ENCODE data around the gene CARNS1.

Gene CARNS1

DNA sequence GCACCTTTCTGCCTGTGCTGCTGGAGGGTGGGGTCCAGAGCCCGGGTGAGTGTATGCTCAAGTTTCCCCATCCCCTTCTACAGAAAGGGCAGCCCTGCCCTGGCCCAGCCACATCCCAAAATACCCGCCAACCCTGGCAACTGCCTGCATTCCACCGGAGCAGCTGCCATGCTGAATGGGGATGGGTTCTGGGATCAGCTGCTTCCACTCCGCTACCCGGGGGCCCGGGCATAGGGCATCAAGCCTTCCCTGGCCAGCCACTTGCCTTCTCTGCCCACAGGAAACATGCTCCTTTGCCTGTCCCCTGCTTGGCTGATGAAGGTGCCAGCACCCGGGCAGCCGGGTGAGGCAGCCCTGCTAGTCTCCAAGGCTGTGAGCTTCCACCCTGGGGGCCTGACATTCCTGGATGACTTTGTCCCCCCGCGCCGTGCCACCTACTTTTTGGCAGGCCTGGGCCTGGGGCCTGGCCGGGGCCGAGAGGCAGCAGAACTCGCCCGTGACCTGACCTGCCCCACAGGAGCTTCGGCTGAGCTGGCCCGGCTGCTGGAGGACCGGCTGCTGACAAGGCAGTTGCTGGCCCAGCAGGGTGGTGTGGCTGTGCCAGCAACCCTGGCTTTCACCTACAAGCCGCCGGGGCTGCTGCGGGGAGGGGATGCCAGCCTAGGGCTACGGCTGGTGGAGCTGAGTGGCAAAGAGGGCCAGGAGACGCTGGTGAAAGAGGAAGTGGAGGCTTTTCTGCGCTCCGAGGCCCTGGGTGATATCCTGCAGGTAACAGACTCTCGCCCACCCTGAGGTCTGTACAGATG is 3.2 kb downstream of the CARNS1 start:
- peak overlapping the region; percentile 70 to 83 for H3K27ac ChIP-seq
- TF ChIP-seq, protein P1, sequence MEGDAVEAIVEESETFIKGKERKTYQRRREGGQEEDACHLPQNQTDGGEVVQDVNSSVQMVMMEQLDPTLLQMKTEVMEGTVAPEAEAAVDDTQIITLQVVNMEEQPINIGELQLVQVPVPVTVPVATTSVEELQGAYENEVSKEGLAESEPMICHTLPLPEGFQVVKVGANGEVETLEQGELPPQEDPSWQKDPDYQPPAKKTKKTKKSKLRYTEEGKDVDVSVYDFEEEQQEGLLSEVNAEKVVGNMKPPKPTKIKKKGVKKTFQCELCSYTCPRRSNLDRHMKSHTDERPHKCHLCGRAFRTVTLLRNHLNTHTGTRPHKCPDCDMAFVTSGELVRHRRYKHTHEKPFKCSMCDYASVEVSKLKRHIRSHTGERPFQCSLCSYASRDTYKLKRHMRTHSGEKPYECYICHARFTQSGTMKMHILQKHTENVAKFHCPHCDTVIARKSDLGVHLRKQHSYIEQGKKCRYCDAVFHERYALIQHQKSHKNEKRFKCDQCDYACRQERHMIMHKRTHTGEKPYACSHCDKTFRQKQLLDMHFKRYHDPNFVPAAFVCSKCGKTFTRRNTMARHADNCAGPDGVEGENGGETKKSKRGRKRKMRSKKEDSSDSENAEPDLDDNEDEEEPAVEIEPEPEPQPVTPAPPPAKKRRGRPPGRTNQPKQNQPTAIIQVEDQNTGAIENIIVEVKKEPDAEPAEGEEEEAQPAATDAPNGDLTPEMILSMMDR (IDR thresholded peaks at IDR 0.05): no peak
- H3K4me3 ChIP-seq: peak overlapping the region; percentile 31
- DNase-seq (ENCODE audit: low spot score): no peak

DNA sequence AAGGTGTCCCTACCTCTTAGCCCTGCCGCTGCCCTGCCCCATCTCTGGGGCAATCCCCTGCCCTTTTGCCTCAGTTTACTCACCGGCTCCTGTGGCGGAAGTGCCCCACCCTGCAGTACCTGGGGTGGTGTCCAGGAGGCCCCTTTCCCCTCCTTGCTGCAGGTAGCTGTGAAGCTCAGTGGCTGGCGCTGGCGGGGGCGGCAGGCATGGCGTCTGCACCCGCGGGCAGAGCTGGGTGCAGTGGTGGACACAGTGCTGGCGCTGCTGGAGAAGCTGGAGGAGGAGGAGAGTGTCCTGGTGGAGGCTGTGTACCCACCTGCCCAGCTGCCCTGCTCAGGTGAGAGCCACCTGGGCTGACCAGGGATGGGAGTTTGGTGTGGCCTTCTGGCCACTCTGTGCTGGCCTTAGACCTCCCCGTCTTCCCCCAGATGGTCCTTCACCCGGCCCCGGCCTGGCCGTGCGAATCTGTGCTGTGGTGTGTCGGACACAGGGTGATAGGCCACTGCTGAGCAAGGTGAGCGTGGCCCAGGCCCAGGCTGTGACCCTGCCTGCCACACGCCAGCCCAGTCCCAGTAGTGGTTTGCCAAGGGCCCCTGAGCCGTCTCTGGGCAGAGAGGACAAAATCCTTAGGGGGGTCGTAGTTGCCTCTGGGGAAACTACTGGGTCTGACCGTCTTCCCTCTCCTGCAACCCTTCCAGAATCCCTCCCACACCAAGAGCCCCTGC is 4.0 kb downstream of the CARNS1 start:
- H3K27ac ChIP-seq: peak overlapping the region; percentile 82 to 97
- no peak overlapping the region for H3K4me3 ChIP-seq
- TF ChIP-seq, protein P1 (IDR thresholded peaks at IDR 0.05): no peak
- no peak for DNase-seq (ENCODE audit: low spot score)

DNA sequence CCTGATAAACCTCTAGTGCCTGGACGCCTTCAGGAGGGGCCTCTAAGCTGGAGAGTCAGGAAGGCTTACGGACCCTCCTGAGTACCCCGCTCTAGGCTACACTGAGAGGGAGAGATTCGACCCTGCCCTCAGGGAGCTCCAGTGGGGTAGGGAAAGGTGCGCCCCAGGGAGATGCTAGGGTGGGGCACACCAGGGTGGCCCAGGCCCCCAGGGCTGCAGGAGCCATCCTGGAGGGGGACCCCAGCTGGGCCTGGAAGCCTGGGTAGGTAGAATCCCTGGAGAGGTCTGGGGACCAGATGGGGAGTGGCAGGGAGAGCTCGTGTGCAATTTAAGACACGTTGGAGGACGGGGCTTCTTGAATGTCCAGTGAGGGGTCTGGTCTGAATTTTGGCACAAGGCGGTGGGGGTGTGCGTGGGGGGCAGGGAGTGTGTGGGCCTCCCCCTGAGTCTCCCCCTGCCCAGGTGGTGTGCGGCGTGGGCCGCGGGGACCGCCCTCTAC is 4.7 kb downstream of the CARNS1 start:
- Histone ChIP-seq H3K27ac (peak overlapping the region; percentile 82 to 97), H3K4me3 (peak overlapping the region; percentile 89)
- DNase-seq (ENCODE audit: low spot score): no peak
- TF ChIP-seq, protein P1 (IDR thresholded peaks at IDR 0.05): no peak

DNA sequence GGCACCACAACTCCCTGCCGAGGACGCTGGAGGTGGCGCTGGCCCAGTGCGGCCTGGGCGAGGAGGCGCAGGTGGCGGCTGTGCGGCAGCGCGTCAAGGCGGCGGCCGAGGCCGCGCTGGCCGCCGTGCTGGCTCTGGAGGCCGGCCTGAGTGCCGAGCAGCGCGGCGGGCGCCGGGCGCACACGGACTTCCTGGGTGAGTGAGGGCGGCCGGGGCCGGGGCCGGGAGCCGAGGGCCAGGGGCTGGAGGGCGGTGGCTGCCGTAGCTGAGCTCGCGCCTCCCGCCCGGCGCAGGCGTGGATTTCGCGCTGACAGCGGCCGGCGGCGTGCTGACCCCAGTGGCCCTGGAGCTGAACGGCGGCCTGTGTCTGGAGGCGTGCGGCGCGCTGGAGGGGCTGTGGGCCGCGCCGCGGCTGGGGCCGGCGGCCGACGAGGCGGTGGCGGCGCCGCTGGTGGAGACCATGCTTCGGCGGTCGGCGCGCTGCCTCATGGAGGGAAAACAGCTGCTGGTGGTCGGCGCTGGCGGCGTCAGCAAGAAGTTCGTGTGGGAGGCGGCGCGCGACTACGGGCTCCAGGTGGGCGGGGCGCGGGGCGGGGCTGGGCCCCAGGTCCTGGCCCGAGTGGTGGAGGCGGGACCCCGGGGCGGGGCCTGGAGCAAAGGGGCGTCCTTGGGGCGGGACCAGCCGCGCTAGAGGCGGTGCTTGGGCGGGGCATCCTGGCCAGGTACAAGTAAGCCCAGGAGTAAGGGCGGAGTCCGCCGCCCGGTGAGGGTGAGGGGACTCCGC is 5.4 kb downstream of the CARNS1 start:
- DNase-seq (ENCODE audit: low spot score): peak; percentile 95
- H3K27ac ChIP-seq: peak overlapping the region; percentile 82 to 97
- TF ChIP-seq, protein P1 (IDR thresholded peaks at IDR 0.05): no peak
- H3K4me3 ChIP-seq: peak overlapping the region; percentile 89

DNA sequence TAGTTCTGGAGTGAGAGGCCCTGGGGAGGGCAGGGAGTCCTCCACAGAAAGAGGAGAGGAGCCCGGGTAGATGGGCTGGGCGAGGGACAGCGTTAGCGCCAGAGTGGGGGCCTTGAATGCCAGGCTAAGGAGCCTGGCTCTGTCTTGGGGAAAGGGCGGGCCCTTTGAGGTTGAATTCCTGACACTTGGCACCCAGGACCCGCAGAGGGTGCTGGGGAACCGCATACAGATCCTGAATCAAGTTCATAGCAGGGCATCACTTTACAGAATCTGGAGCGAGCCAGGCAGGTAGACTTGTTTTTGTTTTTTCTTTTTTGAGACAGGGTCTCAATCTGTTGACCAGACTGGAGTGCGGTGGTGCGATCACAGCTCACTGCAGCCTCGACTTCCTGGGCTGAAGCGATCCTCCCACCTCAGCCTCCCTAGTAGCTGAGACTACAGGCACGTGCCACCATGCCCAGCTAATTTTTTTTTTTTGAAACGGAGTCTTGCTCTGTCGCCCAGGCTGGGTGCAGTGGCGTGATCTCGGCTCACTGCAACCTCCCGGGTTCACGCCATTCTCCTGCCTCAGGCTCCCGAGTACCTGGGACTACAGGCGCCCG is 6.1 kb downstream of the CARNS1 start:
- TF ChIP-seq, protein P1 (IDR thresholded peaks at IDR 0.05): no peak
- Histone ChIP-seq H3K4me3 (peak overlapping the region; percentile 89), H3K27ac (peak overlapping the region; percentile 82 to 97)
- no peak for DNase-seq (ENCODE audit: low spot score)

DNA sequence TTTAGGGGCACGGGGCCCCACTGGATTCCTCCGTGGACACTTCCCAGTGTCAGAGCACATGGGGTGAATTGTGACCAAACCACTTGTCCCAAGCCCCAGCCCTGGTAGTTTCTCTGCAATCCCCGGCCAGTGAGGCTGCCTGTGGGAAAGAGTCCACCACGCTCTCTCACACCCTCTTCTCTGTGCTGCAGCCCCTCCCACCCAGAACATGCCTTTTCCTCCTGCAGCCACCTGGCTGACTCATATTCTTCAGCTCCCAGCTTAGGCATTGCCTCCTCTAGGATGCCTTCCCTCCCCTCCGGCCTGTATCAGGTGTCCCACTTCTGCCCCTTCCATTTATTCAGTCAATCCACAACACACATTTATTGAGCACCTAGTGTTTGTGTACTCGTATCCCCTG is 7.4 kb downstream of the CARNS1 start:
- H3K27ac ChIP-seq: no peak overlapping the region
- no peak for DNase-seq (ENCODE audit: low spot score)
- TF ChIP-seq, protein P1 (IDR thresholded peaks at IDR 0.05): no peak
- H3K4me3 ChIP-seq: no peak overlapping the region

Measured in coronary artery (tissue), 2 donors.